Vagina (tissue), 2 donors: ENCODE measurements around the gene ZNF480.

Experiments used
- CTCF ChIP-seq, 3 experiments: fragments of 450-650 bp in 2 of 3; fragments of 200-600 bp in 1 of 3; sonication (generic) in 1 of 3; IDR thresholded peaks; one replicate each; pipeline ENCODE4 v1.5.1; 2017 to 2019; ENCODE audit warnings: antibody characterized with exemption in 3 of 3, mild to moderate bottlenecking in 2 of 3, moderate library complexity in 2 of 3
- POLR2AphosphoS5 ChIP-seq, 2 donors: sonication (generic); formaldehyde crosslinking; IDR thresholded peaks; one replicate each; pipeline ENCODE4 v1.9.0; 2017; ENCODE audit warnings: antibody characterized with exemption in 2 of 2, mild to moderate bottlenecking in 2 of 2, low read depth in 1 of 2; ENCODE audit not compliant: insufficient read depth in 1 of 2

GRCh38 chr19:52307275-52307674 is 10.3 kb downstream of the ZNF480 start:
- TF ChIP-seq POLR2AphosphoS5 (IDR thresholded peaks at IDR 0.05; ENCODE audit: insufficient read depth in 1 of 2, low read depth in 1 of 2) (no peak), CTCF (IDR thresholded peaks at IDR 0.05) (no peak)
